Ishikawa (cell line): ENCODE results near the gene CCDC170.

Experiments
- CEBPB ChIP-seq: IDR thresholded peaks from 2 replicates; pipeline ENCODE4 v1.6.1; 2012
- CREB1 ChIP-seq: IDR thresholded peaks from 2 replicates; pipeline ENCODE4 v1.6.1; 2012; ENCODE audit warnings: low read depth
- EP300 ChIP-seq: IDR thresholded peaks from 2 replicates; pipeline ENCODE4 v1.6.1; 2012; ENCODE audit warnings: borderline replicate concordance
- MAX ChIP-seq: IDR thresholded peaks from 2 replicates; pipeline ENCODE4 v1.6.1; 2012
- NFIC ChIP-seq: IDR thresholded peaks from 2 replicates; pipeline ENCODE4 v1.6.1; 2012
- RAD21 ChIP-seq: IDR thresholded peaks from 2 replicates; pipeline ENCODE4 v1.6.1; 2012; ENCODE audit warnings: low read depth
- TAF1 ChIP-seq: IDR thresholded peaks from 2 replicates; pipeline ENCODE4 v1.6.1; 2012; ENCODE audit warnings: low read depth, mild to moderate bottlenecking
- TEAD4 ChIP-seq: IDR thresholded peaks from 2 replicates; pipeline ENCODE4 v1.6.1; 2012
- YY1 ChIP-seq: IDR thresholded peaks from 2 replicates; pipeline ENCODE4 v1.6.1; 2012; ENCODE audit warnings: low read depth
- ZBTB7A ChIP-seq: IDR thresholded peaks from 2 replicates; pipeline ENCODE4 v1.6.1; 2012; ENCODE audit warnings: low read depth
- TF ChIP-seq, protein P1 (sequence below): IDR thresholded peaks from 2 replicates; pipeline ENCODE4 v1.6.1; 2012
- TF ChIP-seq, protein P2 (sequence below): IDR thresholded peaks from 2 replicates; pipeline ENCODE4 v1.6.1; 2012; ENCODE audit warnings: low read depth, mild to moderate bottlenecking

DNA sequence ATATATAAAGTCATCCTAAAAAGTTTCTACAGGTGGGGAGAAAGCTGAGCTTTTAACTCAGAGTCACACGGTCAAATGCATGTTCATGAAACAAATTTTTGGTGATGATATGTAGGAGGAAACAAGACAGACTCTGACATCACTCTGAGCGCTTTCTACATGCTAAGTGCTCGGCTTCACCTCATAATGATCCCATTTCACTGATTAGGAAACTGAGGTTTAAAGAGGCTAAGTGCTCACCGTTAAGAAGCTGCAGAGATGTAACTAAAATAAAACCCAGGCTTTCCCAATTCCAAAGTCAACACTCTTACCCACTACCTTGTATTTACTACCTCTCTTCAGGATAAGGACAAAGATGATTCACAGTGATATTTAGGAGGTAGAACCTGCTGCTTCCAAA is 46.6 kb upstream of the CCDC170 start:
- no peak for TF ChIP-seq TAF1
- no peak for TF ChIP-seq EP300
- TF ChIP-seq CEBPB: no peak
- TF ChIP-seq, protein P1, sequence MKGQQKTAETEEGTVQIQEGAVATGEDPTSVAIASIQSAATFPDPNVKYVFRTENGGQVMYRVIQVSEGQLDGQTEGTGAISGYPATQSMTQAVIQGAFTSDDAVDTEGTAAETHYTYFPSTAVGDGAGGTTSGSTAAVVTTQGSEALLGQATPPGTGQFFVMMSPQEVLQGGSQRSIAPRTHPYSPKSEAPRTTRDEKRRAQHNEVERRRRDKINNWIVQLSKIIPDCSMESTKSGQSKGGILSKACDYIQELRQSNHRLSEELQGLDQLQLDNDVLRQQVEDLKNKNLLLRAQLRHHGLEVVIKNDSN: no peak
- TF ChIP-seq CREB1: no peak
- TF ChIP-seq TEAD4: no peak
- no peak for TF ChIP-seq ZBTB7A
- no peak for TF ChIP-seq MAX
- no peak for TF ChIP-seq NFIC
- no peak for TF ChIP-seq YY1
- TF ChIP-seq, protein P2, sequence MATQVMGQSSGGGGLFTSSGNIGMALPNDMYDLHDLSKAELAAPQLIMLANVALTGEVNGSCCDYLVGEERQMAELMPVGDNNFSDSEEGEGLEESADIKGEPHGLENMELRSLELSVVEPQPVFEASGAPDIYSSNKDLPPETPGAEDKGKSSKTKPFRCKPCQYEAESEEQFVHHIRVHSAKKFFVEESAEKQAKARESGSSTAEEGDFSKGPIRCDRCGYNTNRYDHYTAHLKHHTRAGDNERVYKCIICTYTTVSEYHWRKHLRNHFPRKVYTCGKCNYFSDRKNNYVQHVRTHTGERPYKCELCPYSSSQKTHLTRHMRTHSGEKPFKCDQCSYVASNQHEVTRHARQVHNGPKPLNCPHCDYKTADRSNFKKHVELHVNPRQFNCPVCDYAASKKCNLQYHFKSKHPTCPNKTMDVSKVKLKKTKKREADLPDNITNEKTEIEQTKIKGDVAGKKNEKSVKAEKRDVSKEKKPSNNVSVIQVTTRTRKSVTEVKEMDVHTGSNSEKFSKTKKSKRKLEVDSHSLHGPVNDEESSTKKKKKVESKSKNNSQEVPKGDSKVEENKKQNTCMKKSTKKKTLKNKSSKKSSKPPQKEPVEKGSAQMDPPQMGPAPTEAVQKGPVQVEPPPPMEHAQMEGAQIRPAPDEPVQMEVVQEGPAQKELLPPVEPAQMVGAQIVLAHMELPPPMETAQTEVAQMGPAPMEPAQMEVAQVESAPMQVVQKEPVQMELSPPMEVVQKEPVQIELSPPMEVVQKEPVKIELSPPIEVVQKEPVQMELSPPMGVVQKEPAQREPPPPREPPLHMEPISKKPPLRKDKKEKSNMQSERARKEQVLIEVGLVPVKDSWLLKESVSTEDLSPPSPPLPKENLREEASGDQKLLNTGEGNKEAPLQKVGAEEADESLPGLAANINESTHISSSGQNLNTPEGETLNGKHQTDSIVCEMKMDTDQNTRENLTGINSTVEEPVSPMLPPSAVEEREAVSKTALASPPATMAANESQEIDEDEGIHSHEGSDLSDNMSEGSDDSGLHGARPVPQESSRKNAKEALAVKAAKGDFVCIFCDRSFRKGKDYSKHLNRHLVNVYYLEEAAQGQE: no peak
- TF ChIP-seq RAD21: no peak
